Heart right ventricle (tissue), 16 donors: ENCODE measurements around the gene UCN3. TPM values are rescaled to one million over a fixed set of nuclear protein-coding genes. Genes with fewer than 3 reads are reported as not detected.

Experiments used
- ATAC-seq, 8 donors: fragments of 200-7000 bp; cut with Tn5 transposase; one replicate each; pipeline ENCODE4 v1.9.1; 2020; ENCODE audit warnings: mild to moderate bottlenecking in 8 of 8, moderate library complexity in 8 of 8, moderate number of reproducible peaks in 1 of 8
- DNase-seq, 2 donors: peaks; one replicate each; pipeline ENCODE4 v3.0.0-alpha.2; 2020
- H3K27ac ChIP-seq, 10 donors: fragments of 200-600 bp; sonication (generic) in 2 of 10; one replicate each; pipeline versions ENCODE4 v1.5.0 to v1.8.0; 2020 to 2022; ENCODE audit warnings: mild to moderate bottlenecking in 3 of 10
- H3K27me3 ChIP-seq, 7 donors: fragments of 200-600 bp; one replicate each; pipeline ENCODE4 v1.8.0; 2021 to 2022; ENCODE audit warnings: mild to moderate bottlenecking in 2 of 7
- H3K36me3 ChIP-seq, 9 donors: fragments of 200-600 bp; sonication (generic) in 1 of 9; one replicate each; pipeline versions ENCODE4 v1.5.0 to v1.8.0; 2020 to 2022; ENCODE audit warnings: mild to moderate bottlenecking in 2 of 9
- H3K4me1 ChIP-seq, 9 donors: fragments of 200-600 bp; sonication (generic) in 1 of 9; one replicate each; pipeline versions ENCODE4 v1.5.0 to v1.8.0; 2020 to 2022; ENCODE audit warnings: mild to moderate bottlenecking in 4 of 9
- H3K4me3 ChIP-seq, 10 donors: fragments of 200-600 bp; sonication (generic) in 2 of 10; one replicate each; pipeline versions ENCODE4 v1.5.0 to v1.8.0; 2020 to 2022; ENCODE audit warnings: mild to moderate bottlenecking in 7 of 10, moderate library complexity in 2 of 10
- H3K9me3 ChIP-seq, 11 donors: fragments of 200-600 bp in 10 of 11; sonication (generic) in 2 of 11; one replicate each; pipeline versions ENCODE4 v1.5.0 to v1.8.0; 2013 to 2022; ENCODE audit warnings: mild to moderate bottlenecking in 2 of 11, control low read depth in 1 of 11, moderate library complexity in 1 of 11
- CTCF ChIP-seq, 9 donors: fragments of 200-600 bp; sonication (generic) in 2 of 9; IDR thresholded peaks; one replicate each; pipeline versions ENCODE4 v1.5.0 to v1.8.0; 2021 to 2022; ENCODE audit warnings: antibody characterized with exemption in 9 of 9, mild to moderate bottlenecking in 5 of 9, moderate library complexity in 1 of 9
- WGBS, 2 donors: extraction: QIAGEN DNeasy Blood & Tissue Kit; methylation state at CpG; one replicate each; pipeline ENCODE4 v1.1.7; 2013; ENCODE audit warnings: inconsistent platforms in 1 of 2; 5-methylcytosine and 5-hydroxymethylcytosine counted together
- intact Hi-C, 10 donors: fragments of 100-400 bp; cut with DNase I; formaldehyde crosslinking; loops; one replicate each; pipeline versions ENCODE4 v1.11.1 to v1.14.2; 2022
- long read RNA-seq, 3 donors: library from polyadenylated mRNA; unstranded; transcript quantifications; one replicate each; pipeline ENCODE4 v2.0.0, GENCODE V29; 2020 to 2021
- polyA plus RNA-seq, 2 donors: library from polyadenylated mRNA; stranded (reverse); fragments of 200-250 nt; gene quantifications; one replicate each; pipeline ENCODE4 v1.2.3, GENCODE V29; 2013
- total RNA-seq, 10 donors: library from RNA; stranded (reverse); fragmentation: NEBNext Ultra II Directional in 3 of 10; extraction: Animal tissue kit (Norgen Biotek cat#: 25700) in 3 of 10; gene quantifications; one replicate each; pipeline versions ENCODE4 v1.2.1 to v1.2.4, GENCODE V29; 2021 to 2023
- donor health status: Arrhythmogenic right ventricular cardiomyopathy.
- donor health status: ischemic (EF 13 %, LVEDD 7.1; RV severe dilation, severe dysfunction).
- donor health status: healthy with polysubstance abuse.
- donor health status: DM: no; HTN: yes; CAD: no.
- donor health status: DM: no; HTN: no; CAD: no.
- donor health status: ischemic (EF 25% LVEDD 6.9; RV normal size, moderate dysfunction).
- donor health status: ischemic (EF 25% LVEDD 5.7; RV mildly dilated, moderate dysfunction).
- donor health status: healthy.
- donor health status: DM: yes; HTN: yes; CAD: no.
- donor health status: Ischemic cardiomyopathy.
- donor health status: ischemic (EF 35%, LVEDD 5.7; RV mildly dilated, moderate dysfunction).
- donor health status: nonischemic (EF 11% LVEDD 7.7; RV severe dilation, severe dysfunction).
- donor health status: DM: yes; HTN: yes; CAD: no.
- donor health status: PGD.
- donor health status: ischemic (EF 29% LVEDD 5.4; RV normal size, mild dysfunction).
- donor health status: nonischemic (EF 23%, LVEDD 6.1; RV moderate dilation, normal function).

UCN3 gene, protein sequence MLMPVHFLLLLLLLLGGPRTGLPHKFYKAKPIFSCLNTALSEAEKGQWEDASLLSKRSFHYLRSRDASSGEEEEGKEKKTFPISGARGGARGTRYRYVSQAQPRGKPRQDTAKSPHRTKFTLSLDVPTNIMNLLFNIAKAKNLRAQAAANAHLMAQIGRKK
- total RNA-seq, result not detected
- not detected for polyA plus RNA-seq
- long read RNA-seq, donor 1, result 0 reads
- long read RNA-seq, donor 2, result 0 reads
- long read RNA-seq, donor 3, result 0 reads

- H3K4me3 ChIP-seq, result no peak within 1 kb of the TSS
- no peaks in the 10 kb centered on the region for H3K9me3 ChIP-seq
- H3K36me3 ChIP-seq, result no peaks in the 10 kb centered on the region
- intact Hi-C loops, result no loop called here
- H3K27ac ChIP-seq, result no peak within 1 kb of the TSS
- peaks cover 0 to 48% (median 23%) of the 10 kb centered on the region in 7 donors for H3K27me3 ChIP-seq
- DNase-seq (no peak), ATAC-seq (no peak)
- 72 to 73% methylated on average over 21 of the region's 21 CpGs for WGBS, 2 donors
- no peak for TF ChIP-seq CTCF (IDR thresholded peaks at IDR 0.05)
- H3K4me1 ChIP-seq, result no peaks in the 10 kb centered on the region
These were observed at the start of gene UCN3 for GRCh38 chr10:5364890-5365338. UCN3 (plus strand) TSS chr10:5364966; CDS start chr10:5373721, 8,755 bp downstream.

- no peak overlapping the region for H3K27ac ChIP-seq
- H3K4me3 ChIP-seq, result no peak overlapping the region
- H3K27me3 ChIP-seq, result peaks cover 0 to 4% (median 0%) of the 10 kb centered on the region in 7 donors
- peaks cover 0 to 9% (median 0%) of the 10 kb centered on the region in 9 donors for H3K4me1 ChIP-seq
- peaks cover 0 to 4% (median 0%) of the 10 kb centered on the region in 11 donors for H3K9me3 ChIP-seq
- H3K36me3 ChIP-seq, result no peaks in the 10 kb centered on the region
- intact Hi-C loops, result no loop called here
- DNase-seq (no peak), ATAC-seq (peak in 1 of 8 donors; percentile 70)
- 34 to 50% methylated on average over 10 of the region's 10 CpGs for WGBS, 2 donors
- no peak for TF ChIP-seq CTCF (IDR thresholded peaks at IDR 0.05)
These were observed 47.1 kb upstream of the UCN3 start for GRCh38 chr10:5317547-5318107.

DNA sequence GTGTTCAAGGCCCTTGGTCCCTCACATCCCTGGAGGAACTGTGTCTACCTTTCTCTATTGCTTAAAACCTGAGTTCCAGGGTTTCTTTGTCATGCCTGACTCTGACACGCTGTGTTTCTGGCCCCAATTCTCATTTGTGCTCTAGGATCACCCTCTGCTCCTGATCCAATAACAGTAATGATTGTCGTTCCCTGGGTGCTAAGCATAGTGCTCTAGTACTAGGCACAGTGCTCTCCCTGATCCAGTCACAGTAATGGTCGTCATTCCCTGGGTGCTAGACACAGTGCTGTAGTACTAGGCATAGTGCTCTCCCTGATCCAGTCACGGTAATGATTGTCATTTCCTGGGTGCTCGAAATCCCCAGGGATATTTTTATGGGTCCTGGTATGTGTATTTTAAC lies 46.6 kb upstream of the UCN3 start:
- H3K4me3 ChIP-seq, result no peak overlapping the region
- ATAC-seq, result no peak

DNA sequence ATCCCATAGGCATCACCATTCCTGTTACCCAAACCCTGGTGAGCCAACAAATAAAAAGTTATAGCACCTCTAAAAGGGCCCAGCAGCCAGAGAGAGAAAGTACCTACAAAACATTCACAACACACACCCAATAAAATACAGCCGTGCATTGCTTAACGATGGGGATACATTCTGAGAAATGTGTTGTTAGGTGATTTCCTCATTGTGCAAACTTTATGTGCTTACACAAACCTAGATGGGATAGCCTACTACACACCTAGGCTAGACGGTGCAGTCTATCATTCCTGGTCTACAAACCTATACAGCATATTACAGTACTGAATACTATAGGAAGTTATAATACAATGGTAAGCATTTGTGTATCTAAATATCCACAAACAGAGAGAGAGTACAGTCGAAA lies 44.9 kb upstream of the UCN3 start:
- no peak overlapping the region for H3K27ac ChIP-seq
- peaks cover 0 to 4% (median 0%) of the 10 kb centered on the region in 11 donors for H3K9me3 ChIP-seq
- TF ChIP-seq CTCF (IDR thresholded peaks at IDR 0.05), result no peak
- peaks cover 0 to 9% (median 0%) of the 10 kb centered on the region in 9 donors for H3K4me1 ChIP-seq
- DNase-seq (no peak), ATAC-seq (no peak)
- 81 to 90% methylated on average over 4 of the region's 4 CpGs for WGBS, 2 donors
- no peak overlapping the region for H3K4me3 ChIP-seq
- intact Hi-C loops, result no loop called here
- peaks cover 0 to 4% (median 0%) of the 10 kb centered on the region in 7 donors for H3K27me3 ChIP-seq
- H3K36me3 ChIP-seq, result no peaks in the 10 kb centered on the region

More for the DNA sequence above, 46.6 kb upstream of the UCN3 start:
- no peaks in the 10 kb centered on the region for H3K36me3 ChIP-seq
- peaks cover 0 to 4% (median 0%) of the 10 kb centered on the region in 7 donors for H3K27me3 ChIP-seq
- no peak for TF ChIP-seq CTCF (IDR thresholded peaks at IDR 0.05)
- H3K9me3 ChIP-seq, result peaks cover 0 to 4% (median 0%) of the 10 kb centered on the region in 11 donors
- intact Hi-C loops, result no loop called here
- peaks cover 0 to 9% (median 0%) of the 10 kb centered on the region in 9 donors for H3K4me1 ChIP-seq
- DNase-seq, result no peak
- H3K27ac ChIP-seq, result no peak overlapping the region
- WGBS, 2 donors, result 86 to 89% methylated on average over 5 of the region's 5 CpGs
